Skin of body (tissue), 2 donors: ENCODE results near the gene ZNF318. TPM values are rescaled to one million over a fixed set of nuclear protein-coding genes. Genes with fewer than 3 reads are reported as not detected.

Experiments used
- small RNA-seq: library from RNA; depleted of rRNA; stranded (forward); fragments of <200 nt; gene quantifications from one replicate; pipeline ENCODE3, GENCODE V24; 2014; ENCODE audit warnings: low replicate concordance
- total RNA-seq: library from RNA; depleted of rRNA; stranded (reverse); fragments of >200 nt; gene quantifications from one replicate; pipeline ENCODE4 v1.2.3, GENCODE V29; 2014

ZNF318 gene
- total RNA-seq, 1 donor from 2014 or later = 10.3 TPM

Small RNAs within 50 kb of the gene (small RNA-seq; reads per million reads assigned to genes)
- gene AL590383.1 (not detected), gene RPL12P47 (not detected)

Other genes starting within 250 kb of the ZNF318 start
- 12.5 TPM for gene SRF, start 198.4 kb downstream of the ZNF318 start, total RNA-seq
- 18.8 TPM for gene CUL9, start 187.5 kb downstream of the ZNF318 start, total RNA-seq
- gene DNPH1, start 140.2 kb downstream of the ZNF318 start, total RNA-seq = 26.3 TPM
- 0.10 TPM for gene TTBK1, start 126.2 kb downstream of the ZNF318 start, total RNA-seq
- gene SLC22A7, start 71.4 kb downstream of the ZNF318 start, total RNA-seq = not detected
- gene CRIP3, start 60.8 kb downstream of the ZNF318 start, total RNA-seq = 1.1 TPM
- 9.6 TPM for gene ABCC10, start 57.9 kb upstream of the ZNF318 start, total RNA-seq
- gene DLK2, start 85.9 kb upstream of the ZNF318 start, total RNA-seq = 2.7 TPM
- gene TJAP1, start 107.9 kb upstream of the ZNF318 start, total RNA-seq = 11.8 TPM
- gene LRRC73, start 140.7 kb upstream of the ZNF318 start, total RNA-seq = 0.20 TPM
- gene YIPF3, start 147.3 kb upstream of the ZNF318 start, total RNA-seq = 49.7 TPM
- 23.5 TPM for gene POLR1C, start 147.4 kb upstream of the ZNF318 start, total RNA-seq
- gene XPO5, start 206.4 kb upstream of the ZNF318 start, total RNA-seq = 25.1 TPM
- gene POLH, start 206.5 kb upstream of the ZNF318 start, total RNA-seq = 9.8 TPM